ENCODE measurements around the gene RTTN.

The RTTN gene

GRCh38 chr18:70175216-70175615 is 30.3 kb downstream of the RTTN start:
- TF ChIP-seq, protein P1, sequence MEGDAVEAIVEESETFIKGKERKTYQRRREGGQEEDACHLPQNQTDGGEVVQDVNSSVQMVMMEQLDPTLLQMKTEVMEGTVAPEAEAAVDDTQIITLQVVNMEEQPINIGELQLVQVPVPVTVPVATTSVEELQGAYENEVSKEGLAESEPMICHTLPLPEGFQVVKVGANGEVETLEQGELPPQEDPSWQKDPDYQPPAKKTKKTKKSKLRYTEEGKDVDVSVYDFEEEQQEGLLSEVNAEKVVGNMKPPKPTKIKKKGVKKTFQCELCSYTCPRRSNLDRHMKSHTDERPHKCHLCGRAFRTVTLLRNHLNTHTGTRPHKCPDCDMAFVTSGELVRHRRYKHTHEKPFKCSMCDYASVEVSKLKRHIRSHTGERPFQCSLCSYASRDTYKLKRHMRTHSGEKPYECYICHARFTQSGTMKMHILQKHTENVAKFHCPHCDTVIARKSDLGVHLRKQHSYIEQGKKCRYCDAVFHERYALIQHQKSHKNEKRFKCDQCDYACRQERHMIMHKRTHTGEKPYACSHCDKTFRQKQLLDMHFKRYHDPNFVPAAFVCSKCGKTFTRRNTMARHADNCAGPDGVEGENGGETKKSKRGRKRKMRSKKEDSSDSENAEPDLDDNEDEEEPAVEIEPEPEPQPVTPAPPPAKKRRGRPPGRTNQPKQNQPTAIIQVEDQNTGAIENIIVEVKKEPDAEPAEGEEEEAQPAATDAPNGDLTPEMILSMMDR (IDR thresholded peaks at IDR 0.05), result no peak
- Histone ChIP-seq H3K27ac (no peak overlapping the region), H3K36me3 (no peaks in the 10 kb centered on the region), H3K9me3 (no peaks in the 10 kb centered on the region), H3K4me3 (ENCODE audit: low read depth in 1 of 2, low read length in 1 of 2) (no peak overlapping the region), H3K27me3 (no peaks in the 10 kb centered on the region), H3K4me1 (ENCODE audit: control insufficient read depth in 1 of 2, insufficient read depth in 1 of 2, low read depth in 1 of 2, low read length in 1 of 2) (no peaks in the 10 kb centered on the region)

DNA sequence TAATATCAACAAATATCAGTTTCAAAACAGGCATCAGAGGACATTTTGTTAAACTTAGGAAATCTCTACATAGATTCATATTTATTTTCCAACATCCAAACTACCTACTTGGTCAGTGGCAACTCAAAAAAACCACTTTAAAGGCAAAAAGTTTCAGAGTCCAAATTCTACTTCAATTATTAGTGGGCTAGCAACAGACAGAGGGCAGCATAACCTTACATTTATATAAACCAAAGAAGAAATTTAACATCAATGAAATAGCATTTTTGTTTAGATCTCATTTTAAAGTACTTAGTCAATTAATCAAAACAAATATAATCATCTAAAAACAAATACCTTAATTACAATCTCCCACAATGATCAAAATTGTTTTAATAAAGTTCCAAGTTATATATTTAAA is 33.3 kb downstream of the RTTN start:
- no peaks in the 10 kb centered on the region for H3K9me3 ChIP-seq
- TF ChIP-seq, protein P1 (IDR thresholded peaks at IDR 0.05), result no peak
- no peaks in the 10 kb centered on the region for H3K4me1 ChIP-seq (ENCODE audit: control insufficient read depth in 1 of 2, insufficient read depth in 1 of 2, low read depth in 1 of 2, low read length in 1 of 2)
- no peaks in the 10 kb centered on the region for H3K36me3 ChIP-seq
- H3K27me3 ChIP-seq, result no peaks in the 10 kb centered on the region
- H3K27ac ChIP-seq, result no peak overlapping the region
- H3K4me3 ChIP-seq (ENCODE audit: low read depth in 1 of 2, low read length in 1 of 2), result no peak overlapping the region

DNA sequence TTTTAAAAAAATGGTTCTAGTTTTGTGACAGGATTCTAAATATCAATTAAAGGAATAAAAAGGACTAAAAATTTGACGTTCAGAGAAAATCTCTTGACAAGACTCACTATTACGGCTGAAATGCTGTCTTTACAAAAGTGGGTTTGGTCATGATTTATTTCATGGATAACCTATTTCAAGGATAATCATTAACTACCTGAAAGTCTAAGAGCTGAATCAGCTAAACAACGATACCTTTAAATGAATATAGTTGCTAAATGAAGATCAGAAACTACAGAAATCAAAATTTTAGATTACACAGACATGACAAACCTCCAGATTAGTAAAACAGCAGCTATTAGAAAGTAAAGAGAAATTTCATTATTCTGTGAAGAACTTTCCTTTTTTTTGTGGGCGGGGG is 35.7 kb downstream of the RTTN start:
- TF ChIP-seq, protein P1 (IDR thresholded peaks at IDR 0.05), result no peak
- H3K27ac ChIP-seq, result no peak overlapping the region
- H3K9me3 ChIP-seq, result no peaks in the 10 kb centered on the region
- no peak overlapping the region for H3K4me3 ChIP-seq (ENCODE audit: low read depth in 1 of 2, low read length in 1 of 2)
- H3K27me3 ChIP-seq, result no peaks in the 10 kb centered on the region
- no peaks in the 10 kb centered on the region for H3K4me1 ChIP-seq (ENCODE audit: control insufficient read depth in 1 of 2, insufficient read depth in 1 of 2, low read depth in 1 of 2, low read length in 1 of 2)
- H3K36me3 ChIP-seq, result no peaks in the 10 kb centered on the region

DNA sequence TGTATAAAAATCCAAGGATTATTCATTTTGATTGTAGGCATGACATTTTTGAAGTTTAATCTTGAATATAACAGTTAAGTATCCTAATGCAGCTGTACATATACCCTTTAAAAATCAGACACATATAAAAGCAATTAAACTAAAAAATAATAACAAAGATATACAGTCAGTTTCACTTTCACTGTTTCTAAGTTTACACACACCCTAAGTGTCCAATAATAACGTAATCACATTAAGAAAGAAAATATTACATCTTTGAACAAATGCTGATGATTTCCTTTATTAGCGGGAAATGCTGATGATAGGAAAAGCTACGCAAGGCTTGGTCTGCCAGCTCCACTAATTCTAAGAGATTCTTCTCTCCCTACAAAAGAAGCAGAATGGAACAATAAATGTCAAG is 38.8 kb downstream of the RTTN start:
- Histone ChIP-seq H3K4me1 (ENCODE audit: control insufficient read depth in 1 of 2, insufficient read depth in 1 of 2, low read depth in 1 of 2, low read length in 1 of 2) (no peaks in the 10 kb centered on the region), H3K4me3 (ENCODE audit: low read depth in 1 of 2, low read length in 1 of 2) (no peak overlapping the region), H3K36me3 (no peaks in the 10 kb centered on the region), H3K27me3 (no peaks in the 10 kb centered on the region), H3K9me3 (no peaks in the 10 kb centered on the region), H3K27ac (no peak overlapping the region)
- TF ChIP-seq, protein P1 (IDR thresholded peaks at IDR 0.05), result no peak

GRCh38 chr18:70165936-70166335 is 39.6 kb downstream of the RTTN start:
- no peaks in the 10 kb centered on the region for H3K27me3 ChIP-seq
- H3K27ac ChIP-seq, result no peak overlapping the region
- TF ChIP-seq, protein P1 (IDR thresholded peaks at IDR 0.05), result no peak
- H3K9me3 ChIP-seq, result no peaks in the 10 kb centered on the region
- H3K4me3 ChIP-seq (ENCODE audit: low read depth in 1 of 2, low read length in 1 of 2), result no peak overlapping the region
- H3K4me1 ChIP-seq (ENCODE audit: control insufficient read depth in 1 of 2, insufficient read depth in 1 of 2, low read depth in 1 of 2, low read length in 1 of 2), result no peaks in the 10 kb centered on the region
- no peaks in the 10 kb centered on the region for H3K36me3 ChIP-seq

DNA sequence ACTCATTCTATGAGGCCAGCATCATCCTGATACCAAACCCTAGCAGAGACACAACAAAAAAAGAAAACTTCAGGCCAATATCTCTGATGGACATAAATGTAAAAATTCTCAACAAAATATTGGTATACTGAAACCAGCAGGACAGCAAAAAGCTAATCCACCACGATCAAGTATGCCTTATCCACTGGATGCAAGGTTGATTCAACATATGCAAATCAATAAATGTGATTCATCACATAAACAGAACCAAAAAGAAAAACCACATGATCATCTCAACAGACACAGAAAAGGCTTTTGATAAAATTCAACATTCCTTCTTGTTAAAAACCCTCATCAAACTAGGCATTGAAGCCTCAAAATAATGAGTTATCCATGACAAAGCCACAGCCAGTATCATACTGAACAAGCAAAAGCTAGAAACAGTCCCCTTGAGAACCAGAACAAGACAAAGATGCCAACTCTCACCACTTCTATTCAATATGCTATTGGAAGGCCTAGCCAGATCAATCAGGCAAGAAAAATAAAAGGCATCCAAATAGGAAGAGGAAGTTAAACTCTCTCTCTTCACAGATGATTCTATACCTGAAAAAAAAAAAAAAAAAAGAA is 45.3 kb downstream of the RTTN start:
- no peak overlapping the region for H3K27ac ChIP-seq
- TF ChIP-seq, protein P1 (IDR thresholded peaks at IDR 0.05), result no peak
- H3K4me1 ChIP-seq (ENCODE audit: control insufficient read depth in 1 of 2, insufficient read depth in 1 of 2, low read depth in 1 of 2, low read length in 1 of 2), result no peaks in the 10 kb centered on the region
- H3K36me3 ChIP-seq, result no peaks in the 10 kb centered on the region
- H3K4me3 ChIP-seq (ENCODE audit: low read depth in 1 of 2, low read length in 1 of 2), result no peak overlapping the region
- H3K9me3 ChIP-seq, result no peaks in the 10 kb centered on the region
- H3K27me3 ChIP-seq, result no peaks in the 10 kb centered on the region

Data from neutrophil (primary cell).